K562 (cell line): ENCODE results near the gene AMZ1.

ENCODE experiments used
- BACH1 ChIP-seq: fragments of 200-800 bp; sonication (Bioruptor generic); IDR thresholded peaks from 2 replicates; pipeline ENCODE4 v1.6.1; 2016; ENCODE audit warnings: missing genetic modification characterization, missing compliant biosample characterization
- ESRRA ChIP-seq: fragments of 450-650 bp; IDR thresholded peaks from 2 replicates; pipeline ENCODE4 v1.6.1; 2014; ENCODE audit warnings: low read depth, mild to moderate bottlenecking, moderate library complexity, borderline replicate concordance
- KDM2B ChIP-seq: fragments of 250-450 bp; sonication (Bioruptor Pico); IDR thresholded peaks from 2 replicates; pipeline ENCODE4 v1.8.0; 2021; ENCODE audit warnings: mild to moderate bottlenecking, moderate library complexity
- POLR2A ChIP-seq: fragments of 450-650 bp; conservative IDR thresholded peaks from 2 replicates; pipeline ENCODE4 v1.6.1; 2016
- POU5F1 ChIP-seq: fragments of 150-350 bp; IDR thresholded peaks from 2 replicates; pipeline ENCODE4 v1.6.1; 2014; ENCODE audit warnings: borderline replicate concordance, low read length, low read depth, mild to moderate bottlenecking; ENCODE audit not compliant: partially characterized antibody
- TF ChIP-seq, protein P1 (sequence below): fragments of 450-650 bp; formaldehyde crosslinking; IDR thresholded peaks from 2 replicates; pipeline ENCODE4 v1.4.0; 2020; ENCODE audit warnings: mild to moderate bottlenecking

- TF ChIP-seq BACH1 (tag) = no peak
- TF ChIP-seq KDM2B (CRISPR knock-in tag) = no peak
- TF ChIP-seq POU5F1 = no peak
- TF ChIP-seq, protein P1, sequence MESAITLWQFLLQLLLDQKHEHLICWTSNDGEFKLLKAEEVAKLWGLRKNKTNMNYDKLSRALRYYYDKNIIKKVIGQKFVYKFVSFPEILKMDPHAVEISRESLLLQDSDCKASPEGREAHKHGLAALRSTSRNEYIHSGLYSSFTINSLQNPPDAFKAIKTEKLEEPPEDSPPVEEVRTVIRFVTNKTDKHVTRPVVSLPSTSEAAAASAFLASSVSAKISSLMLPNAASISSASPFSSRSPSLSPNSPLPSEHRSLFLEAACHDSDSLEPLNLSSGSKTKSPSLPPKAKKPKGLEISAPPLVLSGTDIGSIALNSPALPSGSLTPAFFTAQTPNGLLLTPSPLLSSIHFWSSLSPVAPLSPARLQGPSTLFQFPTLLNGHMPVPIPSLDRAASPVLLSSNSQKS (CRISPR knock-in tag) = no peak
- TF ChIP-seq ESRRA = no peak
- no peak for TF ChIP-seq POLR2A
These were observed 23.0 kb downstream of the AMZ1 start for GRCh38 chr7:2710901-2711551.
